ENCODE data around the gene RBM42. TPM values are rescaled to one million over a fixed set of nuclear protein-coding genes. Genes with fewer than 3 reads are reported as not detected.
A peak's percentile ranks its signal among the peaks of the same experiment; 100 is the strongest.
"Not testable (repeated sequence)": the region's sequence is repeated elsewhere in the genome, so short reads cannot be mapped to it uniquely, and the experiment has no call there.

The RBM42 gene
- total and polyA plus RNA-seq, 5 experiments from 2014 or later: 54.1 to 59.7 (median 56.2) TPM

GRCh38 chr19:35643255-35644205 is 14.7 kb downstream of the RBM42 start:
- no peaks in the 10 kb centered on the region for H3K27me3 Mint-ChIP-seq
- peak overlapping the region in 9 of 10 donors; percentile 75 to 96 (median 92) for H3K27ac Mint-ChIP-seq
- ATAC-seq (peak; percentile 31 to 42), DNase-seq (peak; percentile 63 to 88 (median 76))
- peak overlapping the region; percentile 83 to 97 (median 91) for H3K4me3 Mint-ChIP-seq
- POLR2A ChIA-PET: interaction anchor here (0.6 to 3.1 kb wide), 5 partner anchors 10 to 472 kb away, joined by 3 to 24 read pairs (median 5); partner anchors contain the start of genes HAUS5, POLR2I and TBCB
- H3K4me1 Mint-ChIP-seq: peaks cover 12 to 53% (median 41%) of the 10 kb centered on the region in 4 donors
- no peaks in the 10 kb centered on the region for H3K36me3 Mint-ChIP-seq
- H3K9me3 Mint-ChIP-seq: no peaks in the 10 kb centered on the region

GRCh38 chr19:35644206-35644986 is 15.6 kb downstream of the RBM42 start:
- Mint-ChIP-seq H3K4me3 (peak overlapping the region; percentile 83 to 97 (median 91)), H3K27me3 (no peaks in the 10 kb centered on the region), H3K4me1 (peaks cover 16 to 61% (median 49%) of the 10 kb centered on the region in 4 donors), H3K36me3 (no peaks in the 10 kb centered on the region), H3K27ac (peak overlapping the region; percentile 67 to 96 (median 92)), H3K9me3 (no peaks in the 10 kb centered on the region)
- ATAC-seq: peak; percentile 79
- POLR2A ChIA-PET: interaction anchor here (0.6 to 3.1 kb wide), 8 partner anchors 9 to 583 kb away, joined by 3 to 24 read pairs (median 4); partner anchors contain the start of gene HAUS5
- peak; percentile 84 to 96 (median 91) for DNase-seq

GRCh38 chr19:35644987-35645679 is 16.3 kb downstream of the RBM42 start:
- DNase-seq (peak; percentile 48 to 82 (median 59)), ATAC-seq (no peak)
- peaks cover 13 to 64% (median 50%) of the 10 kb centered on the region in 4 donors for H3K4me1 Mint-ChIP-seq
- H3K27ac Mint-ChIP-seq: peak overlapping the region; percentile 67 to 96 (median 92)
- no peaks in the 10 kb centered on the region for H3K9me3 Mint-ChIP-seq
- H3K27me3 Mint-ChIP-seq: no peaks in the 10 kb centered on the region
- peaks cover 0 to under 1% (median 0%) of the 10 kb centered on the region in 3 donors for H3K36me3 Mint-ChIP-seq
- POLR2A ChIA-PET: interaction anchor here (1.0 to 3.1 kb wide), 5 partner anchors 9 to 96 kb away, joined by 3 to 24 read pairs (median 3); partner anchors contain the start of gene HAUS5
- H3K4me3 Mint-ChIP-seq: peak overlapping the region; percentile 83 to 97 (median 91)

GRCh38 chr19:35645680-35646511 is 17.1 kb downstream of the RBM42 start:
- peaks cover 0 to 7% (median 0%) of the 10 kb centered on the region in 3 donors for H3K36me3 Mint-ChIP-seq
- POLR2A ChIA-PET: interaction anchor here (1.0 to 1.2 kb wide), 3 partner anchors 9 to 95 kb away, joined by 3 read pairs; no protein-coding TSS in a partner anchor

GRCh38 chr19:35648017-35648961 is 19.5 kb downstream of the RBM42 start, which contains the start of gene COX6B1:
TSS of gene COX6B1 (plus strand) at chr19:35648323. CDS start at chr19:35651244, 2,921 bp downstream.
- POLR2A ChIA-PET: interaction anchor here (0.6 to 2.0 kb wide), 14 partner anchors 10 to 467 kb away, joined by 3 to 13 read pairs (median 4); partner anchors contain the start of genes HAUS5, LIN37, POLR2I and PSENEN
- peak; percentile 75 to 96 (median 92) for DNase-seq
- Mint-ChIP-seq H3K4me1 (peaks cover 19 to 64% (median 47%) of the 10 kb centered on the region in 4 donors), H3K4me3 (peak within 1 kb of the TSS; percentile 93 to 100 (median 98)), H3K9me3 (no peaks in the 10 kb centered on the region), H3K27ac (peak within 1 kb of the TSS; percentile 87 to 98 (median 96)), H3K36me3 (peaks cover 0 to 28% (median 0%) of the 10 kb centered on the region in 3 donors), H3K27me3 (no peaks in the 10 kb centered on the region)
- peak; percentile 74 to 77 for ATAC-seq

More at GRCh38 chr19:35645680-35646511, 17.1 kb downstream of the RBM42 start:
- Mint-ChIP-seq H3K9me3 (no peaks in the 10 kb centered on the region), H3K4me3 (peak overlapping the region in 9 of 10 donors; percentile 38 to 97 (median 91)), H3K27me3 (no peaks in the 10 kb centered on the region), H3K27ac (peak overlapping the region in 7 of 10 donors; percentile 56 to 96 (median 72)), H3K4me1 (peaks cover 13 to 71% (median 54%) of the 10 kb centered on the region in 4 donors)
- no peak for DNase-seq
- ATAC-seq: no peak

GRCh38 chr19:35650581-35650980 is 21.7 kb downstream of the RBM42 start:
- ATAC-seq (no peak), DNase-seq (no peak)
- POLR2A ChIA-PET: no interaction called here
- Mint-ChIP-seq H3K4me1 (peaks cover 11 to 58% (median 37%) of the 10 kb centered on the region in 4 donors), H3K4me3 (peak overlapping the region in 5 of 10 donors; percentile 9 to 67 (median 16)), H3K27ac (peak overlapping the region in 3 of 10 donors; percentile 15 to 69 (median 20)), H3K9me3 (no peaks in the 10 kb centered on the region), H3K27me3 (no peaks in the 10 kb centered on the region), H3K36me3 (peaks cover 0 to 49% (median 3%) of the 10 kb centered on the region in 3 donors)

- not testable (repeated sequence) for ATAC-seq, DNase-seq, H3K4me3 Mint-ChIP-seq, H3K9me3 Mint-ChIP-seq, H3K27me3 Mint-ChIP-seq
- Mint-ChIP-seq H3K36me3 (peaks cover 4 to 89% (median 6%) of the 10 kb centered on the region in 3 donors), H3K27ac (peak overlapping the region in 1 of 10 donors; percentile 27), H3K4me1 (peaks cover 11 to 45% (median 21%) of the 10 kb centered on the region in 4 donors)
- POLR2A ChIA-PET: interaction anchor here (0.7 kb wide), 1 partner anchor 117 kb away, joined by 3 read pairs; no protein-coding TSS in a partner anchor
Observed at GRCh38 chr19:35654828-35655227, 26.0 kb downstream of the RBM42 start.

- peaks cover 11 to 39% (median 18%) of the 10 kb centered on the region in 4 donors for H3K4me1 Mint-ChIP-seq
- POLR2A ChIA-PET: interaction anchor here (0.7 kb wide), 1 partner anchor 118 kb away, joined by 3 read pairs; no protein-coding TSS in a partner anchor
- peaks cover 4 to 92% (median 8%) of the 10 kb centered on the region in 3 donors for H3K36me3 Mint-ChIP-seq
- DNase-seq (no peak), ATAC-seq (no peak)
- peak overlapping the region in 1 of 10 donors; percentile 73 for H3K4me3 Mint-ChIP-seq
- no peaks in the 10 kb centered on the region for H3K27me3 Mint-ChIP-seq
- no peaks in the 10 kb centered on the region for H3K9me3 Mint-ChIP-seq
- H3K27ac Mint-ChIP-seq: peak overlapping the region in 1 of 10 donors; percentile 82
Observed at GRCh38 chr19:35655600-35655999, 26.8 kb downstream of the RBM42 start.

GRCh38 chr19:35656700-35657099 is 27.9 kb downstream of the RBM42 start:
- Mint-ChIP-seq H3K36me3 (peaks cover 4 to 92% (median 13%) of the 10 kb centered on the region in 3 donors), H3K27ac (no peak overlapping the region), H3K27me3 (no peaks in the 10 kb centered on the region), H3K4me1 (peaks cover 7 to 32% (median 10%) of the 10 kb centered on the region in 4 donors), H3K4me3 (no peak overlapping the region), H3K9me3 (no peaks in the 10 kb centered on the region)
- ATAC-seq (no peak), DNase-seq (no peak)
- POLR2A ChIA-PET: interaction anchor here (0.7 kb wide), 1 partner anchor 30 kb away, joined by 6 read pairs; no protein-coding TSS in a partner anchor
